Pancreas (tissue), 10 donors: ENCODE results near the gene GAS7. TPM values are rescaled to one million over a fixed set of nuclear protein-coding genes. Genes with fewer than 3 reads are reported as not detected.

Source experiments
- ATAC-seq, 4 donors: fragments of 200-7000 bp; cut with Tn5 transposase; one replicate each; pipeline versions ENCODE4 v1.8.0 to v1.9.1; 2020; ENCODE audit warnings: mild to moderate bottlenecking in 4 of 4, moderate library complexity in 4 of 4
- DNase-seq, 6 donors: peaks; one replicate each; pipeline ENCODE4 v3.0.0-alpha.2; 2020
- FAIRE-seq: peaks from 2 replicates; lab custom pipeline; 2012; peaks lifted over from hg19 to GRCh38; lab: Jason Lieb, UNC
- H3K27ac ChIP-seq, 4 donors: fragments of 200-600 bp; sonication (generic); 1 replicate in 3 of 4; 2 replicates in 1 of 4; pipeline versions ENCODE4 v1.5.0 to v1.8.0; 2020
- H3K27me3 ChIP-seq, 4 donors: fragments of 200-600 bp; one replicate each; pipeline ENCODE4 v1.8.0; 2021
- H3K36me3 ChIP-seq, 3 donors: fragments of 200-600 bp; sonication (generic) in 1 of 3; one replicate each; pipeline versions ENCODE4 v1.5.0 to v1.8.0; 2020 to 2021
- H3K4me1 ChIP-seq, 3 donors: fragments of 200-600 bp; one replicate each; pipeline ENCODE4 v1.8.0; 2021
- H3K4me3 ChIP-seq, 4 donors: fragments of 200-600 bp; sonication (generic) in 2 of 4; one replicate each; pipeline versions ENCODE4 v1.5.0 to v1.8.0; 2020 to 2021
- H3K9me3 ChIP-seq, 4 donors: fragments of 200-600 bp; one replicate each; pipeline ENCODE4 v1.8.0; 2021
- CTCF ChIP-seq, 4 donors: fragments of 200-600 bp; sonication (generic) in 3 of 4; IDR thresholded peaks; one replicate each; pipeline versions ENCODE4 v1.5.0 to v1.8.0; 2021; ENCODE audit warnings: antibody characterized with exemption in 4 of 4
- WGBS, 2 donors: extraction: QIAGEN DNeasy Blood & Tissue Kit; methylation state at CpG; one replicate each; pipeline ENCODE4 v1.1.7; 2013; 5-methylcytosine and 5-hydroxymethylcytosine counted together
- intact Hi-C, 3 donors: fragments of 100-400 bp; cut with DNase I; formaldehyde crosslinking; loops; one replicate each; pipeline versions ENCODE4 v1.11.1 to v1.14.2; 2022
- polyA plus RNA-seq, 2 donors: library from polyadenylated mRNA; stranded (reverse); fragments of 200-250 nt; gene quantifications; one replicate each; pipeline ENCODE4 v1.2.3, GENCODE V29; 2013
- total RNA-seq, 6 donors: library from RNA; stranded (reverse); fragmentation: NEBNext Ultra II Directional in 4 of 6; extraction: Animal tissue kit (Norgen Biotek cat#: 25700) in 4 of 6; gene quantifications; one replicate each; pipeline versions ENCODE4 v1.2.1 to v1.2.4, GENCODE V29; 2021 to 2023
- donor health status: healthy with polysubstance abuse.
- donor health status: DM: no; HTN: no; CAD: no; lungs with moderate emphysema.
- donor health status: DM: no; HTN: no; CAD: no.
- donor health status: control.
- donor health status: control.
- donor health status: Bipolar disorder and iron deficiency.
- donor health status: DM: yes; HTN: yes; CAD: no.
- donor health status: DM: no; HTN: no; CAD: no.
- donor health status: DM: no; HTN: no; CAD: no.
- donor health status: DM: yes; HTN: yes; CAD: no.

GAS7 gene
- total and polyA plus RNA-seq, 8 donors, result 1.9 to 22.9 (median 3.7) TPM

- H3K36me3 ChIP-seq, result no peaks in the 10 kb centered on the region
- no peak for FAIRE-seq
- 47 to 51% methylated on average over 12 of the region's 12 CpGs for WGBS, 2 donors
Observed at GRCh38 chr17:9911089-9911488, 287.3 kb downstream of the GAS7 start.

GRCh38 chr17:9908649-9909042 lies 289.8 kb downstream of the GAS7 start:
- H3K4me1 ChIP-seq, result no peaks in the 10 kb centered on the region
- no peak overlapping the region for H3K27ac ChIP-seq
- ATAC-seq (no peak), FAIRE-seq (no peak), DNase-seq (no peak)
- H3K27me3 ChIP-seq, result no peaks in the 10 kb centered on the region
- no peaks in the 10 kb centered on the region for H3K36me3 ChIP-seq
- intact Hi-C loops, result no loop called here
- no peaks in the 10 kb centered on the region for H3K9me3 ChIP-seq
- no peak overlapping the region for H3K4me3 ChIP-seq
- TF ChIP-seq CTCF (IDR thresholded peaks at IDR 0.05), result no peak
- WGBS, 2 donors, result 31 to 40% methylated on average over 7 of the region's 7 CpGs

More at GRCh38 chr17:9911089-9911488, 287.3 kb downstream of the GAS7 start:
- no peak overlapping the region for H3K27ac ChIP-seq
- TF ChIP-seq CTCF (IDR thresholded peaks at IDR 0.05), result no peak
- no peak overlapping the region for H3K4me3 ChIP-seq
- no peaks in the 10 kb centered on the region for H3K9me3 ChIP-seq
- no peaks in the 10 kb centered on the region for H3K4me1 ChIP-seq
- no peaks in the 10 kb centered on the region for H3K27me3 ChIP-seq
- no peak for DNase-seq
- no peak for ATAC-seq
- intact Hi-C loops, result no loop called here

- no peaks in the 10 kb centered on the region for H3K9me3 ChIP-seq
- no peaks in the 10 kb centered on the region for H3K36me3 ChIP-seq
- ATAC-seq (no peak), DNase-seq (no peak), FAIRE-seq (no peak)
- no peak for TF ChIP-seq CTCF (IDR thresholded peaks at IDR 0.05)
- H3K4me3 ChIP-seq, result no peak overlapping the region
- H3K27me3 ChIP-seq, result no peaks in the 10 kb centered on the region
- H3K27ac ChIP-seq, result no peak overlapping the region
- no peaks in the 10 kb centered on the region for H3K4me1 ChIP-seq
- intact Hi-C loops, result no loop called here
- WGBS, 2 donors, result 23 to 30% methylated on average over 12 of the region's 12 CpGs
Observed at GRCh38 chr17:9907883-9908648, 290.3 kb downstream of the GAS7 start.

- Histone ChIP-seq H3K9me3 (no peaks in the 10 kb centered on the region), H3K4me1 (no peaks in the 10 kb centered on the region), H3K36me3 (no peaks in the 10 kb centered on the region), H3K27ac (no peak overlapping the region), H3K4me3 (no peak overlapping the region), H3K27me3 (no peaks in the 10 kb centered on the region)
- 64 to 66% methylated on average over 7 of the region's 7 CpGs for WGBS, 2 donors
- TF ChIP-seq CTCF (IDR thresholded peaks at IDR 0.05), result no peak
- intact Hi-C loops, result no loop called here
- no peak for FAIRE-seq
- no peak for DNase-seq
- ATAC-seq, result no peak
Observed at GRCh38 chr17:9907131-9907530, 291.3 kb downstream of the GAS7 start.

- no peaks in the 10 kb centered on the region for H3K4me1 ChIP-seq
- no peak overlapping the region for H3K27ac ChIP-seq
- H3K27me3 ChIP-seq, result no peaks in the 10 kb centered on the region
- WGBS, 2 donors, result 34 to 42% methylated on average over 14 of the region's 14 CpGs
- no peaks in the 10 kb centered on the region for H3K9me3 ChIP-seq
- FAIRE-seq (no peak), ATAC-seq (no peak), DNase-seq (no peak)
- no peaks in the 10 kb centered on the region for H3K36me3 ChIP-seq
- intact Hi-C loops, result no loop called here
- H3K4me3 ChIP-seq, result no peak overlapping the region
- no peak for TF ChIP-seq CTCF (IDR thresholded peaks at IDR 0.05)
Observed at GRCh38 chr17:9906616-9907015, 291.8 kb downstream of the GAS7 start.
